Neuron (in vitro differentiated cells): Measurements from ENCODE around the gene SLC5A10.

Experiments used
- H2AFZ ChIP-seq: one replicate; pipeline ENCODE4 v1.6.1; 2013; ENCODE audit warnings: low read depth, mild to moderate bottlenecking, inconsistent platforms, low read length, moderate library complexity
- H3K27me3 ChIP-seq: one replicate; pipeline ENCODE4 v1.6.1; 2013; ENCODE audit warnings: low read length; ENCODE audit not compliant: insufficient read depth
- H3K36me3 ChIP-seq: one replicate; pipeline ENCODE4 v1.6.1; 2013; ENCODE audit warnings: low read length; ENCODE audit not compliant: insufficient read depth
- H3K4me1 ChIP-seq: one replicate; pipeline ENCODE4 v1.6.1; 2013; ENCODE audit warnings: low read length; ENCODE audit not compliant: insufficient read depth
- H3K4me3 ChIP-seq: 2 replicates; pipeline ENCODE4 v1.5.1; 2013; ENCODE audit warnings: mild to moderate bottlenecking, low read length, moderate library complexity
- H3K9me3 ChIP-seq: one replicate; pipeline ENCODE4 v1.6.1; 2013; ENCODE audit warnings: low read length

SLC5A10 gene

DNA sequence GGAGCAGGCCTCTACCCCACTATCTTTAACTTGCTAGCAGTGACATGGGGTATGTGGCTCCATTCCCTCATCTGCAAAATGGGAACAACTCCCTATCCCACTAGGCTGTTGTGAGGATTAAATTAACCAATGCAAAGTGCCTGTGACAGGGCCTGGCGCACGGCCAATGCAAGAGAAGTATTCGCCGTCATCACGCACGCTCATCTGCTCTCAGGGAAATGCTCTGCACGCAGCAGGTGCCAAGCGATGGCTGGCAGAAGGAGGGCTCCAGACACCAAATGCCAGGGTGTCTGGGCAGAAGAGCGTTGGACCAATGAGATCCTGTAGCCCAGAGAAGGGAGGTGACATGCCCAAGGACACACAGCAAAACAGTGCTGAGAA, 35.3 kb downstream of the SLC5A10 start:
- no peak overlapping the region for H2AFZ ChIP-seq
- H3K4me3 ChIP-seq = no peak overlapping the region
- H3K9me3 ChIP-seq = no peaks in the 10 kb centered on the region
- no peaks in the 10 kb centered on the region for H3K4me1 ChIP-seq
- H3K36me3 ChIP-seq = no peaks in the 10 kb centered on the region
- peaks cover 2% of the 10 kb centered on the region for H3K27me3 ChIP-seq

GRCh38 chr17:18987862-18988545, 36.0 kb downstream of the SLC5A10 start:
- H3K4me3 ChIP-seq = no peak overlapping the region
- no peaks in the 10 kb centered on the region for H3K9me3 ChIP-seq
- H3K36me3 ChIP-seq = no peaks in the 10 kb centered on the region
- H2AFZ ChIP-seq = no peak overlapping the region
- H3K27me3 ChIP-seq = peaks cover 2% of the 10 kb centered on the region
- H3K4me1 ChIP-seq = no peaks in the 10 kb centered on the region

DNA sequence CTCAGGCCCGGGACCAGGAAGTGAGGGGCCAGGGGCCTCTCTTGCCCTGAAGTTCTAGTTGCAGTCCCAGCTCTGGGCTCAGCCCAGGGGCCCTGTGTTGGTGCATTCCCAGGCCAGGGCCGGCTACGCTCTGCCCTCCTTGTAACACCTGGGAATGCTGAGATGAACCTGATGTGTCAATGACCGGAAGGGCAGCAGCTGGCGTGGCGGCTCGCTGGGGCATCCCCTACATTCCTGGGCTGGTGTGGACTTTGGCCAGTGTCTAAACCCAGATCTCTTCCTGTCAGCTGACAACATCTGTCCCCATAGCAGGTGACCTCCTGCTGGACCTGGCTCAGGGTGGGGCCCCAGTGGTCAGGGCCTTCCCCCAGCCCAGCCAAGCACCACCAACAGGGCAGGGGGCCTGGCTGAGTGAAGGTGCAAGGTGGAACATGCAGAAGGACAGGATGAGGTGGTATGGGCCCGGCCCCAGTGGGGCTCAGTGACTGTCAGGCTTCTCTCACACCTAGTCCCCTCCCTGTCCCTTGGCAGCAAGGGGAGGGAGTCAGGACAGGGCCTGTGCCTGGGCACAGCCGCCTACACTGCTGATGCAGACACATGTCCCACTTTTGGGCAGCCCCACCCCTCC, 36.7 kb downstream of the SLC5A10 start:
- Histone ChIP-seq H3K4me3 (no peak overlapping the region), H2AFZ (no peak overlapping the region), H3K36me3 (no peaks in the 10 kb centered on the region), H3K4me1 (no peaks in the 10 kb centered on the region), H3K27me3 (peaks cover 5% of the 10 kb centered on the region), H3K9me3 (no peaks in the 10 kb centered on the region)

- H3K9me3 ChIP-seq = no peaks in the 10 kb centered on the region
Observed at GRCh38 chr17:18990331-18990730, 38.4 kb downstream of the SLC5A10 start.

DNA sequence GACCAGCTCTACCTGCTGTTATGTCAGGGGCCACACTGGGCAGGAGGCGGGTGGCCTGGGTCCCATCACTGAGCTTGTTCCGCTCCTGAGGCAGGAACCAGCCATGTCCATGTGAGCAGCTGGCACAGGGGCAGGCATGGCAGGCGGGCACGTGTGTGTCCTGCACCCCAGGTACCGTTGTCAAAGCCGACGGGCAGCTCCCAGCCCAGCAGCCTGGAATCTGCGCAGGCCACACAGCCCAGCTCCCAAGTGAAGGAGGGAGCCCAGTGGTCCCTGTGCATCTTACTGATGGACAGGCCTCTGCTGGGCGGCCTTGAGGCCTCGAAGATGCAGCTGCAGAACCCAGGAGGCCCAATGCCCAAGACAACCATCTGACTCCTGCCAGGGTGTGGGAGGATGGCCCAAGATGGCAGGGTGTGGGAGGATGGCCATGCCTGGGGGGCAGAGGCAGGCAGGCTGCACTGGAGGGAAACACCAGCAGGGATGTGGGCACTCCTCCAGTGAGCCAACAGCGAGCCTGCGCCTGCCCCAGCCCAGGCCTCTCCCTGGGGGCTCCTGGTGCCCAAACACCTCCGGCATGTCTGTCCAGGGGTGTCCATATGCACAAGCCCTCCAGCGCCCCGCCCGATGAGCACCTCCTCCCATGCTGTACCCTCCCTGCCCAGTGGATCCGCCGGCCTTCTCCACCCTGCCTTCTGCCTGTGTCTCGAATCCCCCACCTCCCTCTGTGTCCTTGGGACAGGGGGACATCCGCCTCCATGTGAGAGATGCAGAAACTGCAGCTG, 39.8 kb downstream of the SLC5A10 start:
- Histone ChIP-seq H2AFZ (no peak overlapping the region), H3K9me3 (no peaks in the 10 kb centered on the region), H3K4me1 (no peaks in the 10 kb centered on the region), H3K27me3 (peaks cover 5% of the 10 kb centered on the region), H3K4me3 (no peak overlapping the region), H3K36me3 (no peaks in the 10 kb centered on the region)

More at GRCh38 chr17:18990331-18990730, 38.4 kb downstream of the SLC5A10 start:
- Histone ChIP-seq H3K27me3 (peaks cover 5% of the 10 kb centered on the region), H3K4me3 (no peak overlapping the region), H3K4me1 (no peaks in the 10 kb centered on the region), H2AFZ (no peak overlapping the region), H3K36me3 (no peaks in the 10 kb centered on the region)

DNA sequence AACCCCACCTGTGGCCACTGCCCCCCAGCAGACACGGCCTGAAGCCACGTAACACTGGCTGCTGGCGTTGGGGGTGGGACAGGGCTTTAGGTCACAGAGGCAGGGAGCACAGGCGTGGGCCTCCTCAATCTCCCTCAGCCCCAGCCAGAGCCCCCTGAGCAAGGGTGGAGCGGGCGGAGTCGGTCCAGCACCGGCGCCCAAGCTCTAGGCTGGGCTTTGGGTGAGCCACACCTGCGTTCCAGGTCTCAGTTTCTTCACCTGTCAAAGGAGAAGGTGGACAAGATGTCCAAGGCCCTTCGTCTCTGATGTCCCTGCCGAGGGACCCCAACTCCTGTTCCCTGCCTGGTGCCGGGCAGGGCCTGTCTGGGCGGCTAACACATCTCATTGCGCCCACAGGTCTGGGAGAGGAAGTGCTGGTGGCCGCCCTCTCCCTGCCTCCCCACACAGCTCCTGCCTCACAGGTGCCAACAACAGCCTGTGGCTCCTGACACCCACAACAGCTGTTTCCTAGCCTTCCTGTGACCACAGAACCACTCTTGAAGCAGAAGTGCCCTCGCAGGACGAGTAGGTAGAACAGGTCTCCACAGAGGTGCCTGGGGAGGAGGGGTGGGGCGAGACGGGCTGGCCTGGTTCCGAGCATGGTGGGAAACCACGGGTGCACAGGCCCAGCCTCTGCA, 40.6 kb downstream of the SLC5A10 start:
- H3K9me3 ChIP-seq = no peaks in the 10 kb centered on the region
- no peak overlapping the region for H3K4me3 ChIP-seq
- H3K27me3 ChIP-seq = peaks cover 5% of the 10 kb centered on the region
- no peaks in the 10 kb centered on the region for H3K36me3 ChIP-seq
- H2AFZ ChIP-seq = no peak overlapping the region
- no peaks in the 10 kb centered on the region for H3K4me1 ChIP-seq

- Histone ChIP-seq H3K4me1 (no peaks in the 10 kb centered on the region), H2AFZ (no peak overlapping the region), H3K4me3 (no peak overlapping the region), H3K36me3 (no peaks in the 10 kb centered on the region), H3K27me3 (peaks cover 5% of the 10 kb centered on the region), H3K9me3 (no peaks in the 10 kb centered on the region)
Observed at GRCh38 chr17:18993905-18994526, 42.1 kb downstream of the SLC5A10 start.

DNA sequence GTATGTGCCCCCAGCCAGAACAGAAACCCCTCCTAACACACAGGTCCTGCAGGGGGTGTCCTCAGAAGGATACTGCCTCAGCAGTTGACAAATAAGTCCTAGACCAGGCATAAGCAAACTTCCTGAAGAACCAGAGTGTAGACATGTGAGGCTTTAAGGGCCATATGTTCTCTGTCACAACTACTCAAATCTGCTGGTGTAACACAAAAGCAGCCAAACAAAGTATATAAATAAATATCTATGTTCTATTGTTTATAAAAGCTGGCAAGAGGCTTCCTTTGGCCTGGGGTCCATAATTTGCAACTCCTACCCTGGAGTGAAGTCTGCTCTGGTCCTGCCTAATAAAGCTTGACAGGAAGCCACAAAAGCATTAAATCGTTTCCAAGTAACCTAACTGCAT, 42.7 kb downstream of the SLC5A10 start:
- H3K27me3 ChIP-seq = peaks cover 5% of the 10 kb centered on the region
- no peaks in the 10 kb centered on the region for H3K9me3 ChIP-seq
- H2AFZ ChIP-seq = no peak overlapping the region
- H3K4me1 ChIP-seq = no peaks in the 10 kb centered on the region
- H3K36me3 ChIP-seq = no peaks in the 10 kb centered on the region
- H3K4me3 ChIP-seq = no peak overlapping the region

DNA sequence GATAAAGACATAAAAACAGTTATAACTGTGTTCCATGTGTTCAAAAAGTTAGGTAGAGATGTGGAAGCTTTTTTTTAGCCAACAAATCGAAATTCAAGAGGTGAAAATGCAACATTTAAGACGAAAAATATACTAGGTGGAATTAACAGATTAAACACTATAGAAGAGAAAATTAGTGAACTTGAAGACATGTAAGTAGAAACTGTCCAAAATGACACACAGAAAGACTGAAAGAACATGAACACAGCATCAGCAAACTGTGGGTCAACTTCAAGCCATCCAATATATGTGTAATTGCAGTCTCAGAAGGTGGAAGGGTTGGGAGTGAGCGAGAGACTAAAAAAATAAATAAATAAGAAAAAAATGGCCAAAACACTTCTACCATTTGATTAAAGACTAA, 43.3 kb downstream of the SLC5A10 start:
- H3K4me1 ChIP-seq = no peaks in the 10 kb centered on the region
- no peaks in the 10 kb centered on the region for H3K36me3 ChIP-seq
- no peak overlapping the region for H3K4me3 ChIP-seq
- H3K27me3 ChIP-seq = peaks cover 3% of the 10 kb centered on the region
- no peaks in the 10 kb centered on the region for H3K9me3 ChIP-seq
- no peak overlapping the region for H2AFZ ChIP-seq

GRCh38 chr17:18996458-18996857, 44.5 kb downstream of the SLC5A10 start:
- Histone ChIP-seq H3K4me1 (peaks cover 7% of the 10 kb centered on the region), H3K4me3 (no peak overlapping the region), H3K27me3 (peaks cover 9% of the 10 kb centered on the region), H3K9me3 (no peaks in the 10 kb centered on the region), H3K36me3 (no peaks in the 10 kb centered on the region), H2AFZ (no peak overlapping the region)

GRCh38 chr17:18997650-18998196, 45.8 kb downstream of the SLC5A10 start:
- Histone ChIP-seq H3K4me1 (peaks cover 7% of the 10 kb centered on the region), H2AFZ (no peak overlapping the region), H3K27me3 (peaks cover 18% of the 10 kb centered on the region), H3K9me3 (no peaks in the 10 kb centered on the region), H3K4me3 (no peak overlapping the region), H3K36me3 (no peaks in the 10 kb centered on the region)

GRCh38 chr17:18999394-18999793, 47.4 kb downstream of the SLC5A10 start:
- no peaks in the 10 kb centered on the region for H3K9me3 ChIP-seq
- H3K4me1 ChIP-seq = peaks cover 7% of the 10 kb centered on the region
- H3K4me3 ChIP-seq = no peak overlapping the region
- H3K27me3 ChIP-seq = peaks cover 29% of the 10 kb centered on the region
- no peaks in the 10 kb centered on the region for H3K36me3 ChIP-seq
- H2AFZ ChIP-seq = no peak overlapping the region
